Adrenal gland (tissue), 12 donors: ENCODE measurements around the gene CORO7. TPM values are rescaled to one million over a fixed set of nuclear protein-coding genes. Genes with fewer than 3 reads are reported as not detected.

Source experiments
- DNase-seq, 7 donors: peaks; one replicate each; pipeline ENCODE4 v3.0.0-alpha.2; 2019 to 2020
- H3K27ac ChIP-seq, 5 donors: fragments of 200-600 bp; sonication (generic) in 4 of 5; 1 replicate in 3 of 5; 2 replicates in 2 of 5; pipeline versions ENCODE4 v1.5.1 to v1.8.0; 2016 to 2020; ENCODE audit warnings: mild to moderate bottlenecking in 1 of 5
- H3K27me3 ChIP-seq: fragments of 200-600 bp; 2 replicates; pipeline ENCODE4 v1.8.0; 2021
- H3K36me3 ChIP-seq, 2 donors: fragments of 200-600 bp; replicated peaks in 1 of 2; 1 replicate in 1 of 2; 2 replicates in 1 of 2; pipeline versions ENCODE4 v1.5.1 to v1.8.0; 2018 to 2022
- H3K4me1 ChIP-seq, 2 donors: fragments of 200-600 bp; replicated peaks in 1 of 2; 1 replicate in 1 of 2; 2 replicates in 1 of 2; pipeline versions ENCODE4 v1.5.1 to v1.8.0; 2018 to 2021
- H3K4me3 ChIP-seq, 4 donors: fragments of 200-600 bp; sonication (generic) in 3 of 4; one replicate each; pipeline ENCODE4 v1.5.1; 2016 to 2018
- H3K9me3 ChIP-seq, 3 donors: fragments of 200-600 bp; sonication (generic) in 1 of 3; replicated peaks in 1 of 3; 1 replicate in 2 of 3; 2 replicates in 1 of 3; pipeline versions ENCODE4 v1.5.1 to v1.8.0; 2016 to 2021
- CTCF ChIP-seq, 6 experiments: fragments of 450-650 bp in 4 of 6; fragments of 200-600 bp in 2 of 6; sonication (generic) in 1 of 6; IDR thresholded peaks; 1 replicate in 5 of 6; 2 replicates in 1 of 6; pipeline versions ENCODE4 v1.5.1 to v1.8.0; 2016 to 2021; ENCODE audit warnings: antibody characterized with exemption in 6 of 6, mild to moderate bottlenecking in 2 of 6, moderate library complexity in 1 of 6
- POLR2A ChIP-seq, 2 donors: fragments of 450-650 bp; IDR thresholded peaks; one replicate each; pipeline ENCODE4 v1.6.1; 2017; ENCODE audit warnings: antibody characterized with exemption in 2 of 2, mild to moderate bottlenecking in 2 of 2, moderate library complexity in 1 of 2
- WGBS, 4 donors: extraction: QIAGEN DNeasy Blood & Tissue Kit in 2 of 4; methylation state at CpG; one replicate each; pipeline versions ENCODE4 v1.1.5 to v1.1.7; 2013 to 2017; 5-methylcytosine and 5-hydroxymethylcytosine counted together
- intact Hi-C, 2 donors: fragments of 100-400 bp; cut with DNase I; formaldehyde crosslinking; loops; one replicate each; pipeline versions ENCODE4 v1.14.1 to v1.15.0; 2022 to 2023
- polyA plus RNA-seq, 3 donors: library from polyadenylated mRNA; stranded (reverse); fragments of 200-250 nt in 2 of 3; fragments of 350-450 nt in 1 of 3; fragmentation: Illumina TruSeq in 1 of 3; extraction: RNeasy Lipid Tissue Mini Kit (QIAGEN cat#74804) in 1 of 3; gene quantifications; one replicate each; pipeline ENCODE4 v1.2.3, GENCODE V29; 2013 to 2014
- total RNA-seq, 9 donors: library from RNA; depleted of rRNA in 4 of 9; stranded (reverse); fragments of >200 nt in 4 of 9; fragments of 120-200 nt in 1 of 9; fragmentation: NEBNext Ultra II Directional in 1 of 9; extraction: Animal tissue kit (Norgen Biotek cat#: 25700) in 1 of 9; gene quantifications; one replicate each; pipeline versions ENCODE4 v1.1.0 to v1.2.4, GENCODE V29; 2013 to 2023
- donor health status: healthy with polysubstance abuse.
- donor health status: Bipolar disorder and iron deficiency.
- donor health status: DM: yes; HTN: yes; CAD: no.
- donor health status: DM: no; HTN: no; CAD: no.
- donor health status: DM: no; HTN: no; CAD: no.
- donor health status: DM: yes; HTN: yes; CAD: no.

Gene CORO7
- total and polyA plus RNA-seq, 12 donors = 4.3 to 61.0 (median 34.7) TPM

- DNase-seq = peak in 1 of 7 donors; percentile 13
- H3K27me3 ChIP-seq = no peaks in the 10 kb centered on the region
- TF ChIP-seq CTCF (IDR thresholded peaks at IDR 0.05) (no peak), POLR2A (IDR thresholded peaks at IDR 0.05) (no peak)
- no peak overlapping the region for H3K27ac ChIP-seq
- 69 to 84% (median 78%) methylated on average over 3 to 10 of the region's 10 CpGs for WGBS, 4 donors
- peaks cover 0 to 14% of the 10 kb centered on the region in 2 donors for H3K4me1 ChIP-seq
- no peaks in the 10 kb centered on the region for H3K9me3 ChIP-seq
- intact Hi-C loops = loop anchor here (10.0 kb wide), 2 partner anchors 124 to 144 kb away; no protein-coding TSS in a partner anchor
- peaks cover 0 to 46% of the 10 kb centered on the region in 2 donors for H3K36me3 ChIP-seq
- H3K4me3 ChIP-seq = no peak overlapping the region
These were observed 8.1 kb downstream of the CORO7 start for GRCh38 chr16:4408323-4408690.

GRCh38 chr16:4407543-4408322, 8.7 kb downstream of the CORO7 start:
- Histone ChIP-seq H3K4me1 (peaks cover 0 to 14% of the 10 kb centered on the region in 2 donors), H3K27ac (no peak overlapping the region), H3K9me3 (no peaks in the 10 kb centered on the region), H3K27me3 (no peaks in the 10 kb centered on the region), H3K36me3 (peaks cover 0 to 46% of the 10 kb centered on the region in 2 donors), H3K4me3 (no peak overlapping the region)
- TF ChIP-seq CTCF (IDR thresholded peaks at IDR 0.05) (no peak), POLR2A (IDR thresholded peaks at IDR 0.05) (no peak)
- intact Hi-C loops = loop anchor here (10.0 kb wide), 2 partner anchors 123 to 143 kb away; no protein-coding TSS in a partner anchor
- 82 to 90% (median 88%) methylated on average over 12 to 22 of the region's 22 CpGs for WGBS, 4 donors
- peak in 1 of 7 donors; percentile 14 for DNase-seq

GRCh38 chr16:4404967-4405696, 11.3 kb downstream of the CORO7 start:
- Histone ChIP-seq H3K27me3 (no peaks in the 10 kb centered on the region), H3K27ac (no peak overlapping the region), H3K36me3 (peaks cover 0 to 41% of the 10 kb centered on the region in 2 donors), H3K4me1 (no peaks in the 10 kb centered on the region), H3K9me3 (no peaks in the 10 kb centered on the region), H3K4me3 (no peak overlapping the region)
- TF ChIP-seq POLR2A (IDR thresholded peaks at IDR 0.05) = no peak
- TF ChIP-seq CTCF (IDR thresholded peaks at IDR 0.05) = no peak
- WGBS, 4 donors = 88 to 95% (median 90%) methylated on average over 14 to 24 of the region's 24 CpGs
- DNase-seq = peak in 1 of 7 donors; percentile 17
- intact Hi-C loops = loop anchor here (2.0 to 10.0 kb wide), 3 partner anchors 46 to 140 kb away; no protein-coding TSS in a partner anchor
